Activated T-helper 2 cell treated with anti-CD3 and anti-CD28 coated beads, Interferon-gamma antibody, Interleukin-2, Interleukin-4, amounts not matched to agents 10 μg/mL and 5 μg/mL and 100 μg/mL, durations not matched to agents 14 hours and 24 hours and 36 hours (primary cell): Measurements from ENCODE around the gene PSMD14. TPM values are rescaled to one million over a fixed set of nuclear protein-coding genes. Genes with fewer than 3 reads are reported as not detected.
"Not testable (repeated sequence)": the region's sequence is repeated elsewhere in the genome, so short reads cannot be mapped to it uniquely, and the experiment has no call there.

Experiments used
- DNase-seq: peaks from one replicate; pipeline ENCODE4 v3.0.0; 2021; ENCODE audit warnings: low spot score
- H3K27ac Mint-ChIP-seq: one replicate; pipeline ENCODE4 v1.8.0; 2021; ENCODE audit warnings: mixed read lengths
- H3K27me3 Mint-ChIP-seq: one replicate; pipeline ENCODE4 v1.8.0; 2021; ENCODE audit warnings: low read depth, mixed read lengths
- H3K36me3 Mint-ChIP-seq: one replicate; pipeline ENCODE4 v1.8.0; 2021; ENCODE audit warnings: low read depth, mixed read lengths
- H3K4me1 Mint-ChIP-seq: one replicate; pipeline ENCODE4 v1.8.0; 2021; ENCODE audit warnings: low read depth, mixed read lengths
- H3K4me3 Mint-ChIP-seq: one replicate; pipeline ENCODE4 v1.8.0; 2021; ENCODE audit warnings: low read depth, mild to moderate bottlenecking, moderate library complexity, mixed read lengths
- H3K9me3 Mint-ChIP-seq: one replicate; pipeline ENCODE4 v1.8.0; 2021; ENCODE audit warnings: mixed read lengths
- intact Hi-C: fragments of 100-400 bp; cut with micrococcal nuclease; formaldehyde crosslinking; loops from one replicate; pipeline ENCODE4 v1.15.1; 2023
- total RNA-seq: library from RNA; stranded (reverse); gene quantifications from 2 replicates; pipeline ENCODE4 v1.2.3, GENCODE V29; 2022

PSMD14 gene
- total RNA-seq, 1 donor from 2014 or later = 110 TPM

- intact Hi-C loops = no loop called here
- H3K27me3 Mint-ChIP-seq = no peaks in the 10 kb centered on the region
- H3K27ac Mint-ChIP-seq = no peak overlapping the region
- DNase-seq = no peak
- H3K4me3 Mint-ChIP-seq = no peak overlapping the region
- peaks cover 57% of the 10 kb centered on the region for H3K36me3 Mint-ChIP-seq
- peaks cover 13% of the 10 kb centered on the region for H3K4me1 Mint-ChIP-seq
- H3K9me3 Mint-ChIP-seq = peaks cover 6% of the 10 kb centered on the region
Measured at GRCh38 chr2:161344692-161345091, 36.5 kb downstream of the PSMD14 start.

DNA sequence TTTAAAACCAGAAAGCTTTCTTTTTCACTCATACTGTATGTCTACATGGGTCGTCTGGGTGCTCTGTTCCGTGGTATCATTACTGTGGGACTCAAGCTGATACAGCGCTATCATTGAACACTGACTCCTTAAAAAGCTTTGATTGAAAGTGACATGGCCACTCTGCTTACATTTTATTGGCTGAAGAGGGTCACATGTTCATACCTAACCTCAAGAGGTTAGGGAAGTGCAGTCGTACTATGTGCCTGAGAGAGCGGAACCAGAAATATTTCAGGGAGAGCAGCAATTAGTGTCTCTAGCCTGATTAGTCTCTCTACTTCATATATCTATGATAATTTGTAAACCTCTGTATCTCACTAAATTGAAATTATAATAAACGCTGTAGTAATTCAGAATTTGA, 43.5 kb downstream of the PSMD14 start:
- H3K4me1 Mint-ChIP-seq = peaks cover 16% of the 10 kb centered on the region
- no peaks in the 10 kb centered on the region for H3K9me3 Mint-ChIP-seq
- intact Hi-C loops = no loop called here
- peaks cover 18% of the 10 kb centered on the region for H3K36me3 Mint-ChIP-seq
- no peaks in the 10 kb centered on the region for H3K27me3 Mint-ChIP-seq
- H3K27ac Mint-ChIP-seq = no peak overlapping the region
- no peak for DNase-seq
- H3K4me3 Mint-ChIP-seq = no peak overlapping the region

GRCh38 chr2:161352719-161353118, 44.5 kb downstream of the PSMD14 start:
- no peaks in the 10 kb centered on the region for H3K9me3 Mint-ChIP-seq

GRCh38 chr2:161353543-161353942, 45.3 kb downstream of the PSMD14 start:
- intact Hi-C loops = no loop called here
- Mint-ChIP-seq H3K27me3 (no peaks in the 10 kb centered on the region), H3K36me3 (peaks cover 15% of the 10 kb centered on the region), H3K4me3 (no peak overlapping the region), H3K4me1 (peaks cover 21% of the 10 kb centered on the region), H3K9me3 (no peaks in the 10 kb centered on the region), H3K27ac (no peak overlapping the region)
- no peak for DNase-seq

More at GRCh38 chr2:161352719-161353118, 44.5 kb downstream of the PSMD14 start:
- Mint-ChIP-seq H3K36me3 (peaks cover 12% of the 10 kb centered on the region), H3K27me3 (no peaks in the 10 kb centered on the region), H3K27ac (no peak overlapping the region), H3K4me1 (peaks cover 19% of the 10 kb centered on the region), H3K4me3 (no peak overlapping the region)
- no peak for DNase-seq
- intact Hi-C loops = no loop called here

DNA sequence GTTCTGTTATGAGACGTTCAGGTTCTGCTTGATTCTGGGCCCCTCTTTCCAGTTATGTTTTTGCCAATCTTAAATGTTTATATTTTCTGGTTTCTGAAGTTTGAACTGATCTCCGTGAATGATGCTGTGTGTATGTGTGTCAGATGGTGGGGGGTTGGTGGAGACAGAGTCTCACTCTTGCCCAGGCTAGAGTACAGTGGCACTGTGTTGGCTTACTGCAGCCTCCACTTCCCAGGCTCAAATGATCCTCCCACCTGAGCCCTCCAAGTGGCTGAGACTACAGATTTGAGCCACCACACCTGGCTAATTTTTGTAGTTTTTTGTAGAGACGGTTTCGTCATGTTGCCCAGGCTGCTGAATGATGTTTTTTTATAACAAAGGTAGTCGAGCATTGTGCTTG, 45.9 kb downstream of the PSMD14 start:
- Mint-ChIP-seq H3K27ac (no peak overlapping the region), H3K9me3 (no peaks in the 10 kb centered on the region), H3K27me3 (no peaks in the 10 kb centered on the region)

GRCh38 chr2:161355106-161355505, 46.9 kb downstream of the PSMD14 start:
- Mint-ChIP-seq H3K27ac (no peak overlapping the region), H3K4me3 (no peak overlapping the region), H3K27me3 (no peaks in the 10 kb centered on the region), H3K9me3 (no peaks in the 10 kb centered on the region), H3K36me3 (peaks cover 16% of the 10 kb centered on the region), H3K4me1 (peaks cover 22% of the 10 kb centered on the region)
- no peak for DNase-seq
- intact Hi-C loops = loop anchor here (5.0 kb wide), 1 partner anchor 48 kb away; the partner anchor contains the start of gene PSMD14

More for the DNA sequence above, 45.9 kb downstream of the PSMD14 start:
- Mint-ChIP-seq H3K4me3 (no peak overlapping the region), H3K36me3 (peaks cover 17% of the 10 kb centered on the region), H3K4me1 (peaks cover 22% of the 10 kb centered on the region)
- DNase-seq = no peak
- intact Hi-C loops = no loop called here

- intact Hi-C loops = loop anchor here (5.0 kb wide), 1 partner anchor 49 kb away; the partner anchor contains the start of gene PSMD14
- Mint-ChIP-seq H3K36me3 (peaks cover 20% of the 10 kb centered on the region), H3K9me3 (peaks cover 4% of the 10 kb centered on the region), H3K27ac (no peak overlapping the region), H3K4me1 (peaks cover 21% of the 10 kb centered on the region), H3K27me3 (no peaks in the 10 kb centered on the region), H3K4me3 (no peak overlapping the region)
- DNase-seq = no peak
Measured at GRCh38 chr2:161355983-161356382, 47.8 kb downstream of the PSMD14 start.

DNA sequence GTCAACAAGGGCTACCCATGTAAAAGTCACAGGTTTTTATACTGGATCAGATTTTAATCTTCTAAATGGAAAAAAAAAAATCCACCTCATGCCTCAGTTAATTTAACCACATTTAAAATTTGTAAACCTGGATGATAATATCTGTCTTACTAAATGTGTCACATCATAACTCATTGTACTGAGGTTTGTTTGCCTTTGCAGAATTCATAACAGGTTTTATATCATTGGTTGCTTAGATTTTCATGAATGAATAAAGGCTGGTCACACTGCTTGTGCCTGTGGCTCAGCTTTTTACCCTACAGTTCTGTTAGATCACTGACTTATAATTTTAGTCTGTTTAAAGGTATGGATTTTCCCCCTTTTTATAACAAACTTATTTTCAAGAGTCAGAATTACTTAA, 48.9 kb downstream of the PSMD14 start:
- Mint-ChIP-seq H3K27me3 (no peaks in the 10 kb centered on the region), H3K9me3 (peaks cover 14% of the 10 kb centered on the region), H3K4me3 (no peak overlapping the region), H3K27ac (no peak overlapping the region), H3K4me1 (peaks cover 18% of the 10 kb centered on the region), H3K36me3 (peaks cover 30% of the 10 kb centered on the region)
- DNase-seq = no peak
- intact Hi-C loops = loop anchor here (5.0 kb wide), 1 partner anchor 50 kb away; the partner anchor contains the start of gene PSMD14

DNA sequence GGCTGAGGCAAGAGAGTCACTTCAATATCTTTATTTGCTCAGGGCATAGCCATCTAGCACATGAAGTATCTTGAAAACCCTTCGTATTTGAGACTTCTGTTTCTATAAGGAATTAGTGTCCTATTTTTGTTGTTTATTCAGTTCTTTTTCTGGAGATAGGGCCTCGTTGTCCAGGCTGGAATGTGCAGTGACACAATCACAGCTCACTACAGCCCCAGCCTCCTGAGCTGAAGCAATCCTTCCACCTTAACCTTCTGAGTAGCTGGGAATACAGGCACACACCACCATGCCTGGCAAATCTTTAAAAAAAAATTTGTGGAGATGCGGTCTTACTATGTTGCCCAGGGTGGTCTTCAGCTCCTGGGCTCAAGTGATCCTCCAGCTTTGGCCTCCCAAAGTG, 50.6 kb downstream of the PSMD14 start:
- no peak for DNase-seq
- Mint-ChIP-seq H3K36me3 (peaks cover 46% of the 10 kb centered on the region), H3K27ac (no peak overlapping the region), H3K27me3 (no peaks in the 10 kb centered on the region), H3K4me3 (no peak overlapping the region), H3K4me1 (peaks cover 14% of the 10 kb centered on the region), H3K9me3 (peaks cover 29% of the 10 kb centered on the region)
- intact Hi-C loops = loop anchor here (2.0 to 5.0 kb wide), 2 partner anchors 26 to 52 kb away; partner anchors contain the start of gene PSMD14

GRCh38 chr2:161360095-161360654, 52.0 kb downstream of the PSMD14 start:
- intact Hi-C loops, H3K27ac Mint-ChIP-seq, DNase-seq, H3K27me3 Mint-ChIP-seq, H3K4me3 Mint-ChIP-seq, H3K4me1 Mint-ChIP-seq: not testable (repeated sequence)
- Mint-ChIP-seq H3K9me3 (peaks cover 29% of the 10 kb centered on the region), H3K36me3 (peaks cover 58% of the 10 kb centered on the region)

DNA sequence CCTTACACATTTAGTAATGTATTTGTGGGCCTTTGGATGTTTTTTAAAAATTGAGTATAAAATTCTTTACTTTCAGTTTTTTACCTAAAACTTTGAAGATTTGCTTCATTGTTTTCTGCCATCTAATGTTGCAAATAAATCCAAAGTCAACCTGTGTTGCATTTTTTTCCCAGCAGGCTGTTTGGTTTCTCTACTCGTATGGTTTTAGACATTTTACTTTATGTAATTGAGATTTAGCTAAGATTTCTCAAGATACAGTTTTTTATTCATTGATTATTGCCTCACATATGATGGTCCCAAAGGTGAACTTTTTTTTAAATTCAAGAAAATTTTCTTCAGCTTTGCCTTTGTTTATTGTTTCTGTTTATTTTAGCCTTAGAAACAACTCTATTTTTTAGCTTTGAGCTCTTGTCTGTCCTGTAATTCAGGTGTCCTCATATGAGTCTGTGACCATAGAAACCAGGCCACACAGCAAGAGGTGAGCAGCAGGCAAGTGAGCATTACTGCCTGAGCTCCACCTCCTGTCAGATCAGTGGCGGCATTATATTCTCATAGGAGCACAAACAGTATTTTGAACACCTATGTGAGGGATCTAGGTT, 54.4 kb downstream of the PSMD14 start:
- Mint-ChIP-seq H3K4me3 (no peak overlapping the region), H3K27ac (no peak overlapping the region), H3K9me3 (peaks cover 29% of the 10 kb centered on the region), H3K27me3 (no peaks in the 10 kb centered on the region), H3K4me1 (peaks cover 3% of the 10 kb centered on the region), H3K36me3 (peaks cover 65% of the 10 kb centered on the region)
- no peak for DNase-seq
- intact Hi-C loops = no loop called here

DNA sequence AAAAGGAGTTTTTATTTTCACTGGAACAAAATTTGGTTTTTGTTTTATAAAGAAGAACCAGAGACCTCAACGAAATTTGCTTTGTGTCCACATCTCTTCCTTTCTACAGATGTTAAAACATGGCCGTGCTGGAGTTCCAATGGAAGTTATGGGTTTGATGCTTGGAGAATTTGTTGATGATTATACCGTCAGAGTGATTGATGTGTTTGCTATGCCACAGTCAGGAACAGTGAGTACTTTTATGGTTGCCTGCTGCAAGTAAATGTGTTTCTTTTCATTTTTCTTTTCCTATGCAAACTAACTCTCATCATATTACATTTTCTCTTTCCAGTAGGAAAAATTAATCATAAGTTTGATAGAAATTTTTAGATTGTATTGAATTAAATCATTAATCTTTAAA, 59.5 kb downstream of the PSMD14 start:
- Mint-ChIP-seq H3K36me3 (peaks cover 57% of the 10 kb centered on the region), H3K27me3 (no peaks in the 10 kb centered on the region), H3K4me3 (no peak overlapping the region), H3K9me3 (peaks cover 10% of the 10 kb centered on the region), H3K27ac (no peak overlapping the region), H3K4me1 (peaks cover 3% of the 10 kb centered on the region)
- no peak for DNase-seq
- intact Hi-C loops = no loop called here

- no peak overlapping the region for H3K4me3 Mint-ChIP-seq
- H3K27me3 Mint-ChIP-seq = no peaks in the 10 kb centered on the region
Measured at GRCh38 chr2:161369311-161369710, 61.1 kb downstream of the PSMD14 start.

More at GRCh38 chr2:161369311-161369710, 61.1 kb downstream of the PSMD14 start:
- no peaks in the 10 kb centered on the region for H3K9me3 Mint-ChIP-seq
- no peak for DNase-seq
- peaks cover 3% of the 10 kb centered on the region for H3K4me1 Mint-ChIP-seq
- intact Hi-C loops = no loop called here
- H3K27ac Mint-ChIP-seq = no peak overlapping the region
- peaks cover 42% of the 10 kb centered on the region for H3K36me3 Mint-ChIP-seq
